Esophagus muscularis mucosa (tissue), 4 donors: ENCODE results near the gene RAB8A. TPM values are rescaled to one million over a fixed set of nuclear protein-coding genes. Genes with fewer than 3 reads are reported as not detected.
A peak's percentile ranks its signal among the peaks of the same experiment; 100 is the strongest.

ENCODE experiments used
- DNase-seq: peaks from one replicate; pipeline ENCODE4 v3.0.0-alpha.2; 2017; ENCODE audit errors: extremely low spot score
- H3K27ac ChIP-seq, 4 donors: fragments of 200-600 bp; sonication (generic); replicated peaks in 1 of 4; 1 replicate in 3 of 4; 2 replicates in 1 of 4; pipeline ENCODE4 v1.5.1; 2016 to 2019; ENCODE audit warnings: mild to moderate bottlenecking in 1 of 4
- H3K27me3 ChIP-seq, 4 donors: fragments of 200-600 bp; sonication (generic); one replicate each; pipeline versions ENCODE4 v1.5.1 to v1.6.0; 2016 to 2019
- H3K36me3 ChIP-seq, 4 donors: fragments of 200-600 bp; sonication (generic); one replicate each; pipeline ENCODE4 v1.5.1; 2016 to 2019
- H3K4me1 ChIP-seq, 4 donors: fragments of 200-600 bp; sonication (generic); one replicate each; pipeline ENCODE4 v1.5.1; 2016 to 2019
- H3K4me3 ChIP-seq, 4 donors: fragments of 200-600 bp; sonication (generic); 1 replicate in 2 of 4; 2 replicates in 2 of 4; pipeline ENCODE4 v1.5.1; 2016 to 2019; ENCODE audit warnings: mild to moderate bottlenecking in 4 of 4, moderate library complexity in 1 of 4
- H3K9me3 ChIP-seq, 4 donors: fragments of 200-600 bp; sonication (generic); 1 replicate in 3 of 4; 2 replicates in 1 of 4; pipeline ENCODE4 v1.5.1; 2016 to 2019
- CTCF ChIP-seq, 3 experiments: fragments of 200-600 bp in 2 of 3; fragments of 450-650 bp in 1 of 3; sonication (generic) in 2 of 3; IDR thresholded peaks; one replicate each; pipeline ENCODE4 v1.5.1; 2017 to 2019; ENCODE audit warnings: antibody characterized with exemption in 3 of 3, mild to moderate bottlenecking in 2 of 3, moderate library complexity in 1 of 3
- EP300 ChIP-seq: sonication (generic); formaldehyde crosslinking; IDR thresholded peaks from one replicate; pipeline ENCODE4 v1.6.1; 2017; ENCODE audit warnings: antibody characterized with exemption
- POLR2A ChIP-seq: fragments of 450-650 bp; IDR thresholded peaks from one replicate; pipeline ENCODE4 v1.6.1; 2017; ENCODE audit warnings: antibody characterized with exemption, moderate library complexity, mild to moderate bottlenecking, low read depth
- POLR2AphosphoS5 ChIP-seq, 2 donors: sonication (generic); formaldehyde crosslinking; IDR thresholded peaks; one replicate each; pipeline ENCODE4 v1.6.1; 2017; ENCODE audit warnings: antibody characterized with exemption in 2 of 2
- WGBS: methylation state at CpG from one replicate; pipeline ENCODE4 v1.1.5; 2018; 5-methylcytosine and 5-hydroxymethylcytosine counted together
- intact Hi-C: fragments of 100-400 bp; cut with DNase I; formaldehyde crosslinking; loops from one replicate; pipeline ENCODE4 v1.15.1; 2023
- total RNA-seq, 4 donors: library from RNA; depleted of rRNA; stranded (reverse); fragments of >200 nt; gene quantifications; one replicate each; pipeline versions ENCODE4 v1.1.0 to v1.2.1, GENCODE V29; 2016

Gene RAB8A
- total RNA-seq, 4 donors from 2014 or later, result 37.9 to 56.4 (median 42.9) TPM

DNA sequence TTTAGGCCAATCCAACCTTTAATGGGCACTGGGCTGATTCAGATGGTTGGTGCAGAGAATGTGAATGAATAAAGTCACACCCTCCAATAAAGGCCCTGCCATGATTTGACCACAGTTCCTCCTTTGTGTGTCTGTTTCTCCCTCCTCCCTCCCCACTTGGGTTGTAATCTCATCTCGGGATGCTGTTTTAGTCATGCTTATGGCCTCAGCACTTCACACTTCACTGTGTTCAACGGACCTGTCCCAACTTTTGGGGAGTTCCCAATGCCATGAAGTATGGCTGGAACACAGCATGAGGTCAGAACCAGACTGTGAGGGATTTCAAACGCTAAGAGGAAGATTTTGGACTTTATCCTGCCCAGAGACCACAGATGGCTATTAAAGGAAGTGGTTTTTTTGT, 5.6 kb upstream of the RAB8A start:
- Histone ChIP-seq H3K4me3 (no peak overlapping the region), H3K4me1 (peaks cover 3 to 8% (median 7%) of the 10 kb centered on the region in 4 donors), H3K27ac (peak overlapping the region; percentile 13 to 69 (median 46)), H3K9me3 (no peaks in the 10 kb centered on the region), H3K27me3 (no peaks in the 10 kb centered on the region), H3K36me3 (peaks cover 25 to 44% (median 41%) of the 10 kb centered on the region in 4 donors)
- 20% methylated on average over 3 of the region's 3 CpGs for WGBS
- no peak for DNase-seq
- intact Hi-C loops, result no loop called here
- TF ChIP-seq POLR2AphosphoS5 (IDR thresholded peaks at IDR 0.05) (no peak), CTCF (IDR thresholded peaks at IDR 0.05) (no peak), POLR2A (no peak), EP300 (no peak)

- TF ChIP-seq CTCF (IDR thresholded peaks at IDR 0.05) (no peak), POLR2AphosphoS5 (IDR thresholded peaks at IDR 0.05) (no peak), EP300 (no peak), POLR2A (no peak)
- H3K27me3 ChIP-seq, result no peaks in the 10 kb centered on the region
- H3K9me3 ChIP-seq, result no peaks in the 10 kb centered on the region
- H3K27ac ChIP-seq, result peak overlapping the region; percentile 89 to 95 (median 94)
- 1% methylated on average over 27 of the region's 37 CpGs for WGBS
- H3K36me3 ChIP-seq, result peaks cover 0 to 8% (median 0%) of the 10 kb centered on the region in 4 donors
- intact Hi-C loops, result loop anchor here (5.0 kb wide), 3 partner anchors 50 to 75 kb away; partner anchors contain the start of gene FAM32A
- peak overlapping the region; percentile 79 to 94 (median 86) for H3K4me3 ChIP-seq
- H3K4me1 ChIP-seq, result peaks cover 23 to 55% (median 53%) of the 10 kb centered on the region in 4 donors
- no peak for DNase-seq
Observed at GRCh38 chr19:16111909-16112752, 442 bp downstream of the RAB8A start.

GRCh38 chr19:16112778-16113177, 1.1 kb downstream of the RAB8A start:
- Histone ChIP-seq H3K27ac (peak overlapping the region in 3 of 4 donors; percentile 89 to 95 (median 95)), H3K9me3 (no peaks in the 10 kb centered on the region), H3K4me3 (peak overlapping the region; percentile 79 to 94 (median 86)), H3K4me1 (peaks cover 23 to 57% (median 54%) of the 10 kb centered on the region in 4 donors), H3K27me3 (no peaks in the 10 kb centered on the region), H3K36me3 (peaks cover 0 to 13% (median 4%) of the 10 kb centered on the region in 4 donors)
- intact Hi-C loops, result loop anchor here (5.0 kb wide), 3 partner anchors 50 to 75 kb away; partner anchors contain the start of gene FAM32A
- 56% methylated on average over 1 of the region's 2 CpGs for WGBS
- DNase-seq, result no peak
- no peak for TF ChIP-seq POLR2AphosphoS5 (IDR thresholded peaks at IDR 0.05)
- no peak for TF ChIP-seq CTCF (IDR thresholded peaks at IDR 0.05)
- TF ChIP-seq EP300, result no peak

- 90% methylated on average over 3 of the region's 3 CpGs for WGBS
- peaks cover 23 to 58% (median 54%) of the 10 kb centered on the region in 4 donors for H3K4me1 ChIP-seq
- H3K4me3 ChIP-seq, result no peak overlapping the region
- no peak for DNase-seq
- H3K9me3 ChIP-seq, result no peaks in the 10 kb centered on the region
- H3K27ac ChIP-seq, result no peak overlapping the region
- intact Hi-C loops, result loop anchor here (5.0 kb wide), 3 partner anchors 51 to 74 kb away; partner anchors contain the start of gene FAM32A
- TF ChIP-seq CTCF (IDR thresholded peaks at IDR 0.05) (no peak), POLR2A (no peak), POLR2AphosphoS5 (IDR thresholded peaks at IDR 0.05) (no peak), EP300 (no peak)
- no peaks in the 10 kb centered on the region for H3K27me3 ChIP-seq
- peaks cover 8 to 23% (median 13%) of the 10 kb centered on the region in 4 donors for H3K36me3 ChIP-seq
Observed at GRCh38 chr19:16113727-16114126, 2.0 kb downstream of the RAB8A start.
